ENCODE results near the gene ANKS6.

ANKS6 gene

GRCh38 chr9:98790134-98790841 lies 6.1 kb downstream of the ANKS6 start:
- DNase-seq = no peak

- no peak for DNase-seq
Measured at GRCh38 chr9:98789483-98790133, 6.7 kb downstream of the ANKS6 start.

DNA sequence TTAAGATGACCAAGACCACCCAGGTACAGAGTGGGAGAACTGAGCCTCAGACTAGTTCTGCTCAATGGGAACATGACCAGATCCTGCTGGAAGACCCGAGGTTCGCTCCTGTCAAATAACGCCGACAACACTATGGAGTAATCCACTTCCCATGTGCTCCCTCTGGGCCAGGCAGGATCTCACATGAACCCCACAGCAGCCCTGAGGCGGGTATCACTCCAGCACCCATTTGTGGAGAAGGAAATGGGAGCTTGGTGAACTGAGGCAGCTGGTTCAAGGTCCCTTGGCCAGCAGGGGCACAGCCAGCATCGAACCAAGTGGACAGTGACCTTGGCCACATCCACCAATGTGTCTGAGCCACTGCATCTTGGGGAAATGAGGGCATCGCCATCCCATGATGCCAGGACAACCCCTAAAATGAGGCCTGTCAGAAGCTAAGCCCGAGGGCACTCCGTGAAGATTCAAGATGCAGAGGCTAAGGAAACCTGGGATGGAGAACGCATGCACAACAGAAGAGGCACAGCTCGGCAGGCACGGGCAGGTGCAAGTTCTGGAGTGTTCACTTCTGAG lies 8.5 kb downstream of the ANKS6 start:
- DNase-seq = no peak

DNA sequence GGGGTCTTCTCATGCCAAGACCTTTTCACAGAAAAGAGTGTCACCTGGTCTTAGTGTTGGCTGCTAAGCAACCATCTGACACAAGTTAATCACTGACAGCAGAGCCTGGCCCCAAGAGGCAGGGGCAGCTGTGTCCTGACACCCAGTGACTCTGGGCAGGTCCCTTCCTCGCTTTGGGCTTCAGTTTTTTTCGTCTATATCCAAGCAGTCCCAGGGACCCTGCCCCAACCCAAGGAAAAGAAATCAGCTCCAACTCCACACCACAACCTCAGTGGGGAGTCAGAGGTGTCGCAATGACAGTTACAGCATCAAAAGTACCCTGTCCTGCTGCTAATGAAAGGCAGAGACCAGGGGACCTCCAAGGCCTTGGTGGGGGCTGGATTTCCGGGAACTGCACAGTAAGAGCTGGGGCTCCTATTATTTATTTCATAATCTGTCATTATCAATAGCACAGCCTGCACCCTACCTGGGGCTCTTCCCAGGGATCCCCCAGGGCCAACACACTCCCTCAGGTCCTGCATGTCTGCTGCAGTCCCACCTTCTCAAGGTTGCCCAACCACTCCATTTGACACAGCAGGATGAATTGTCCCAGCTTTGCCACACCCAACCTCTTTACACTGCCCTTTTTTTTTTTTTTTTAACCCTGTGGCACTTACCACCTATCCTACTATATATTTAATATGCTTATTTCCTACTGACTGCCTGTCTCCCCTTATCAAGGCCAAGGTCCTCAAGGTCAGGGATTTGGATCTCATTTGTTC lies 9.4 kb downstream of the ANKS6 start:
- DNase-seq = no peak

DNA sequence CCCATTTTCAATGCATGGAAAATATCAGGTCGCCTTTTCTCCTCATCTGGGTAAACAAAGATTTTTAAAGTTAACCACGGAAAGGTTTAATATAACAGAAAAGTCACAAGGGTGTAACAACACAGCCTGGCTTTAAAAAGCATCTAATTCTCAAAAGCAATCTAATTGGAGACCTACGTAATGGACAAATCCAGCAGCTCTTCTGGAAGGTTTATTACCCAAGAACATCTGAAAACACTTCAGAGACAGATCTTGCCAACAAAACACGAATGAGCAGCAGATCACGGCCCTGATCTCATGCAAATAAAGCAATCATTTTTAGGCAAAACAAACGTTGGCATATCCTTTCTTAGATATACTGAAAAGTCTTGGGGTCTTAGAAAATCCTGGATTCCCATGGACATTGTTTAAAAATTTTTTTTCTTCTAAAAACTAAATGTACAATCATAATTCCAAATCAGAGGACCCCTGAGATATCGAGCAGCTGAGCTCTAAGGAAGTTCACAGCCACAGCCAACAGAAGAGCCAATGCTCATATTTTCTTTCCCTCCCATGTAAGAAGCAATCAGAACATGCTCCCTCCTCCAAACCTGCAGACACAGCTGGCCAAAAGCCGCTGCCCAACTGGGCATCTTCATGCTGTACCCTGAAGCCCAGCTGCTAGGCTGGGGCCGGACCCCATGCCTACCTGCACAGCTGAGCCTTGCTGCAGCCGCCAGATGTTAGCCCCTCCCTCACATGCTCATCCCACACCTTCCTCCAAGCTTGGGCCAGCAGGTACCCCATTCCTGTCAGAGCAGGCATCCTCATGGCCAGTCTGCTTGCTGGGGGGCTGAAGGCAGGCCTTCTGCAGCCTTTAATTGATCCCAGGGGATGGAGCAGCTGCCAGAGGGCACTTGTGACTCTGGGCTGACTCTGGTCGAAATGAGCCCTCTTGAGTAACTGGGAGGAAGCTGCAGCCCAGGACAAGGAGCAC lies 11.2 kb downstream of the ANKS6 start:
- no peak for DNase-seq

DNA sequence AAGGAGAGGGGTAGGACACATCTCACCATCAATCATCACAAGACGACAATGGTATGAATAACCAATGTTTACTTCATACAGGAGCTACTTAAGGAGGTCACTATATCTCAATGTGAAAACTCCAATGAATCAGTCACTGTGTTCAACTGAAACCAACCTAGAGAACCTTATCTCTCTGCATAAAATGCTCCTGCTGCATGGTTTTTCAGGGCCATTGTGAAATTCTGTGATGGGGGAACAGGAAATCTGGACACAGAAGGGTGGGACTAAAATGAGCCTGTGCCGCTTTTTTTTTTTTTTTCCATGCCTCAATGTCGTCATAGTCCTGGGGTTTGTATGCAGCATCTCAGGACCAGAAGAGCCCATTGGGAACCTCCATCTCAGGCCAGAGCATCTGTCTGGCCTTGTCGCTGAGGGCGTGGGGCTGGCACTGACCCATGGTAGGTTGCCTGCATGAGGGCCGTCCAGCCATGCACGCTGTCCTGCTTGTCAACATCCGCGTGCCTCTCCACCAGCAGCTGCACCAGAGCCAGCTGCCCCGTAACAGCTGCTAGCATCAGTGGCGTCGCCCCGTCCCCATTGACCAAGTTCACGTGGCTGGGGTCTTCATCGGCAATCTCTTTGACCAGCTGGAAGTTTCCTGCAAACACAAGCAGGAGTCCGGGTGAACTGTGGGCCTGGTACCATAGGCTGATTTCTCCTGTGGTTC lies 12.7 kb downstream of the ANKS6 start:
- peak; percentile 35 for DNase-seq

DNA sequence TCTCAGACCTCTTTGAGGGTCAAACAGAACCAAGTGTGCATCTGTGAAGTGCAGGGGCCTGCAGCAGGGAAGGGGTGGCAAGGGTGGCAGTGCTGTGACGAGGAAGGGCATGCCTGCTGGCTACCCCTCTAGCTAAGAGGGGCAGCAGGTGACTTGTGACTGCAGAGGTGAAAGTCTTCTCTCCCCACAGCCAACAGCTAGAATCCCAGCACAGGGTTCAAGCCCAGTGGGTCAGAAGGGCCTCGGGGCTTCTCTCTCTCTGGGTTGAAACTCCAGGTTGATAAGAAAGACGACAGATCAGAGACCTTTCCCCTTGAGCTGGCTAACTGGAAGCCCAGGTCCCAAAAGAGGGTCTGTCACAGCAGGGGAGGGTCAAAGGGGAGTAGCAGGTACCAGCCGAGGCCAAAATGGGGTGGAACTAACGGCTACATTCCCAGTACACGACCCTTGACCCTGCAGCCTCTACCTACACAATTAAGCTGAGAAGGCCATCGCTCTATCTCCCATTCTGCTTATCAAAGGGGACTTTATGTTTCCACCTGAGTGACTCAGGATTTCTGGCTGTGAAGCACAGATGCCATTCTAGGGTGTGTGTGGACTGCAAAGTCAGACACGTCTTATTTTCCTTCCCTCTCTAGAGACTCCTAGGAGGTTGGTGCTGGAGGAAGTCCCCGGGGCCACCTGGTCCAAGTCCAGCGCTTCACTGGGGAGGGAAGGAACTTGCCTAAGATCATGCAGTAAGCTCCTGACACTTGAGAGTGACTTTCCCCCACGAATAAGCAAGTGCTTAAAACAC lies 14.6 kb downstream of the ANKS6 start:
- DNase-seq = peak; percentile 28

- no peak for DNase-seq
Measured at GRCh38 chr9:98780059-98780749, 16.2 kb downstream of the ANKS6 start.

GRCh38 chr9:98778711-98779530 lies 17.4 kb downstream of the ANKS6 start:
- DNase-seq = no peak

DNA sequence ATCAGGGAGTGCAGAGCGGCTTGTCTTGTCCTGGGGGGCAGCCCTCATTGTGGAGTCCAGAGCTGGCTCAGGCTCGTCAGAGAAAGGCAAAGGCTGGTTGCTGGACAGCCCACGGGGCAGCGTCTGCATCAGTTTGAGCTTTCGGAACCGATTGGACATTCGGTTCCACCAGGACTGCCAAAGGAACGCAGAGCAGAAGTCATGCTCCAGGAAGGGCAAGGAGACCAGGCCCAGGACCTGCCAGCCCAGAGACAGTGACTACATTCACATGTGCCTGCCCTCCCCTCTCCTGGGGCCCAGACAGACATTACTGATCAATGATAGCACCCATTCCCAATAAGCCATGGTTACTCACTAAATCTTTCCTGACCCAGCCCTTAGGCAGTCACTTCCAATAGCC lies 18.1 kb downstream of the ANKS6 start:
- DNase-seq = no peak

GRCh38 chr9:98777618-98778017 lies 18.7 kb downstream of the ANKS6 start:
- DNase-seq = no peak

- DNase-seq = peak; percentile 68
Measured at GRCh38 chr9:98775831-98776441, 20.4 kb downstream of the ANKS6 start.

GRCh38 chr9:98774746-98775145 lies 21.6 kb downstream of the ANKS6 start:
- DNase-seq = no peak

DNA sequence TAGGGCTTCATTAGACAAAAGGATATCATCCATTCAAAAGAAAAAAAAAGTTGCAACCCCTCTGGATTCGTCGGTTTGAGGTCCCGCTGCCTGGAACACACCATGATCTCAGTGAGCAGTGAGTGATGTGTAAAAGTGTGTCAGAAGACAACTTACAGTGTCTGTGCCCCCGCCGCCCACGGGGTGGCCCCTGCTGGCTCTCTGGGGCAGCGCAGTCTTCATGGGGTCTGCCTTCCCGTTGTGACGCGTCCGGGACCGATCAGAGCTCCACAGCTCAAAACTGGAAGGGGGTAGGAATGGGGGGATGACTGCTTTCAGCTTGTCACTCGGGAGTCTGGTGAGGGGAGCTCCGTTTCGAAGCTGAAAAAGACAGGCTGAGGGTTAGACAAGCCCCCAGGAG lies 22.6 kb downstream of the ANKS6 start:
- DNase-seq = no peak

DNA sequence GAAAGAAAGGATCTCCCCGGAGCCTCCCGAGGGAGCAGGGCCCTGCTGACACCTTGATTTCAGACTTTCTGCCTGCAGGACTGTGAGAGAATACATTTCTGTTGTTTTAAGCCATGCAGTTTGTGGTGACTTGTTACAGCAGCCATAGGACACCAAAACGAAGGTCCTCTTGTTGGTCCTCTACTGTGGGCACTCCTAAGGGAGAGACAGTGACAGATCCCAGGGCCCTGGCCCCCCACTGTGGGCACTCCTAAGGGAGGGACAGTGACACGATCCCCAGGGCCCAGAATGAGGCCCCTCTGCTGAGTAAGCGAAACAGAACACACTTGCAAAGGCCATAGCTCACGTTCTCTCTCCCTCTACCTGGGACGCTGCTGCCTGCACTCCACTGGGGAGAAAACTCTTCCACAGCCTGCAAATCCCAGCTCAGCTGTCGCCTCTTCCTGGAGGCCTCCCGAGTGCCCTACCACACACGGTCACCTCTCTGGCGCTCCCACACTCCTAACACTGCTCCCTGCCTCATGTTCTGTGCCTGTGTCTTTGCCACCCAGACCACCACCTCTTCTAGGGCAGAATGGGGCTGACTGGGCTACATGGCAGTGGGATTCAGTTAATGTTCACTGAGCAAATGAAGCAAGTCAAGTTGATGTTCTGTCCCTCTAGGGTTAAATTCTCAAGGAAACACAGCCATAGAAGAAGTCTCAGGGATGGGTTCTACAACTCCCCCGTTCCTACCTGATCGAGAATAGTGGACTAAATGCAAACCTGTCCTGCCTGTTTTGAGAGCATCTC lies 23.8 kb downstream of the ANKS6 start:
- DNase-seq = no peak

- DNase-seq = no peak
Measured at GRCh38 chr9:98771209-98771874, 25.0 kb downstream of the ANKS6 start.

GRCh38 chr9:98770717-98771116 lies 25.6 kb downstream of the ANKS6 start:
- no peak for DNase-seq
